22Rv1 (cell line): Measurements from ENCODE around the gene HLCS.

Experiments
- ZFX ChIP-seq: fragments of 450-650 bp; IDR thresholded peaks from 2 replicates; pipeline ENCODE4 v1.6.1; 2017; ENCODE audit warnings: antibody characterized with exemption, borderline replicate concordance
- TF ChIP-seq, protein P1 (sequence below): fragments of 450-650 bp; IDR thresholded peaks from 2 replicates; pipeline ENCODE4 v1.5.1; 2017; ENCODE audit warnings: mild to moderate bottlenecking

DNA sequence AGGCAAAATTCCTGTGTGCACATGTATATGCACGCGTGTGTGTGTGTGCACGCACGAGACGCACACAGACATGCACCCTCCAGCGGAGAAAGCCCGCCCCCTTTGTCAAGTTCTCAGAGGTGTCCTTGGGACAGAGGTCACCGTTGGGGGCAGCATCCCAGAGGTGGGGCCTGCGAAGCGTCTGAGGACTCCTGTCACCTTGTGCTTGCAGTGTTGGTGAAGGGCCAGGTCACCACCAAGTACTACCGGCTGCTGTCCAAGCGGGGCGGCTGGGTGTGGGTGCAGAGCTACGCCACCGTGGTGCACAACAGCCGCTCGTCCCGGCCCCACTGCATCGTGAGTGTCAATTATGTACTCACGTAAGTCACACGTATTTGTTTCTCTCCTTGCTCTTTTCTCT, 225.0 kb downstream of the HLCS start:
- TF ChIP-seq, protein P1, sequence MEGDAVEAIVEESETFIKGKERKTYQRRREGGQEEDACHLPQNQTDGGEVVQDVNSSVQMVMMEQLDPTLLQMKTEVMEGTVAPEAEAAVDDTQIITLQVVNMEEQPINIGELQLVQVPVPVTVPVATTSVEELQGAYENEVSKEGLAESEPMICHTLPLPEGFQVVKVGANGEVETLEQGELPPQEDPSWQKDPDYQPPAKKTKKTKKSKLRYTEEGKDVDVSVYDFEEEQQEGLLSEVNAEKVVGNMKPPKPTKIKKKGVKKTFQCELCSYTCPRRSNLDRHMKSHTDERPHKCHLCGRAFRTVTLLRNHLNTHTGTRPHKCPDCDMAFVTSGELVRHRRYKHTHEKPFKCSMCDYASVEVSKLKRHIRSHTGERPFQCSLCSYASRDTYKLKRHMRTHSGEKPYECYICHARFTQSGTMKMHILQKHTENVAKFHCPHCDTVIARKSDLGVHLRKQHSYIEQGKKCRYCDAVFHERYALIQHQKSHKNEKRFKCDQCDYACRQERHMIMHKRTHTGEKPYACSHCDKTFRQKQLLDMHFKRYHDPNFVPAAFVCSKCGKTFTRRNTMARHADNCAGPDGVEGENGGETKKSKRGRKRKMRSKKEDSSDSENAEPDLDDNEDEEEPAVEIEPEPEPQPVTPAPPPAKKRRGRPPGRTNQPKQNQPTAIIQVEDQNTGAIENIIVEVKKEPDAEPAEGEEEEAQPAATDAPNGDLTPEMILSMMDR = no peak
- TF ChIP-seq ZFX = no peak
